ENCODE measurements around the gene GFER.
"Not testable (repeated sequence)": the region's sequence is repeated elsewhere in the genome, so short reads cannot be mapped to it uniquely, and the experiment has no call there.

The GFER gene

DNA sequence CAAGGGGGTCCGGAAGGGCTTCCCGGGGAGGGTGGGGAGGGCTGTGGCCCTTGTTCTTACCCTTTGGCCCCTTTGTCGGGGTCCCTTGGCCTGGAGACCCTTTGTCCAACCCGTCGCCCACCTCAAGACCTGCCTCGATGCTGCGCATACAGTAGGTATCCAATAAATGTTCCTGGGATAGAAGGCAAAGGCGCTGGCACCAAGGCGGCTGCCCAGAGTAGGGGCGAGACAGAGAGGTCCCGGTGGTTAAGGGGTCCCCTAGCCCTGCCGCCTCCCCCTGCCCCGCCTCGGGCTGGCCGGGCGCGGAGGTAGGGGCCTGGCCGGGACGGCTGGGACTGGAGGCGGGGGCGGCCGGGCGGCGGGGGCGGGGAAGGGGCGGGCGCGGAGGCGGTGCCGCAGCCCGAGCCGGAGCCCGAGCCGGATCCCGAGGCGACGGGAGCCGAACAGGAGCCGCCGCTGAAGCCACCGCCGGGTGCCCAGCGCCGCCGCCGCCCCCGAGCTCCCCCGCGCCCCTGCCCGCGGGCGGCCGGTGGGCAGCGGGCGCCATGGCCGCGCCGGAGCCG, 42.5 kb downstream of the GFER start, which contains the start of gene NHERF2:
Gene NHERF2 (plus strand): TSS at position 442 of the 563 bp plus-strand sequence. CDS start 104 bp downstream, at position 546.
- DNase-seq (ENCODE audit: low read depth in 2 of 2), result no peak

DNA sequence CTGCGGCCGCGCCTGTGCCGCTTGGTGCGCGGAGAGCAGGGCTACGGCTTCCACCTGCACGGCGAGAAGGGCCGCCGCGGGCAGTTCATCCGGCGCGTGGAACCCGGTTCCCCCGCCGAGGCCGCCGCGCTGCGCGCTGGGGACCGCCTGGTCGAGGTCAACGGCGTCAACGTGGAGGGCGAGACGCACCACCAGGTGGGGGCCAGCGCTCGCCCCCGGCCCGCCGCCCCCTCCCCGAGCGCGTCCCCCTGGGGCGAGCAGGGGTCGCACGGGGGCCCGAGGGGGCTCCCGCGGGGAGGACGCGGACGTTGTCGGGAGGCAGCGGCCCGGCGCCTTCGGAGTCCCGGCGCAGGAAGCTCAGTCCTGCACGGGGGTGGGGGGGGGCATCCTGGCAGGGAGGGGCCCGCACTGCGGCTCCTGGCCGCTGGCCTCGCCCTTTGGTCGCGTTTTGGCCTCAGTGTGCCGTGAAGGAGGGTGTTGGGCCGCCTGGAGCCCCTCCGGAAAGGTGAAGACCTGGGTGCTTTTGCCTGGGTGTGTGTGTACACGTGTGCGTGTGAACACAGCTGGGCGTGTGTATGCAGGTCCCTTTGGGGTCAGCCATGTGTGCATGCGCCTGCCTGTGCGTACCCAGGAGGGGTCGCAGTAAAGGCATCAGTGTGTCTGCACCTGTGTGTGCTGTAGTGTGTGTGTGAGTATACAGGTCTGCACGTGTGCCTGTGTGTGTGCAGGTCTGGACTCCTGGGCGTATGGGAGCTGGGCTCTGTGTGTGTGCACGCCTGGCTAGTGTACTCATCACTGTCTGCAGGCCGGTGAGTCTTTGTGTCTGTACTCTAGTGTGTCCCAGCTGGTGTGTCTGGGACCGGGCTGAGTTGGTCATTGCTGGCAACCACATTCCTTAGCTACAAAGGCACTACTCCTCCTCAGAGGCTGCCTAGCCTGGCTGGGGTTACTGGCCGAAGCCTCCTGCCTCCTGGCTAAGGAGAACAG, 43.3 kb downstream of the GFER start:
- no peak for DNase-seq (ENCODE audit: low read depth in 2 of 2)

GRCh38 chr16:2028146-2028545, 44.2 kb downstream of the GFER start:
- DNase-seq (ENCODE audit: low read depth in 2 of 2), result no peak

DNA sequence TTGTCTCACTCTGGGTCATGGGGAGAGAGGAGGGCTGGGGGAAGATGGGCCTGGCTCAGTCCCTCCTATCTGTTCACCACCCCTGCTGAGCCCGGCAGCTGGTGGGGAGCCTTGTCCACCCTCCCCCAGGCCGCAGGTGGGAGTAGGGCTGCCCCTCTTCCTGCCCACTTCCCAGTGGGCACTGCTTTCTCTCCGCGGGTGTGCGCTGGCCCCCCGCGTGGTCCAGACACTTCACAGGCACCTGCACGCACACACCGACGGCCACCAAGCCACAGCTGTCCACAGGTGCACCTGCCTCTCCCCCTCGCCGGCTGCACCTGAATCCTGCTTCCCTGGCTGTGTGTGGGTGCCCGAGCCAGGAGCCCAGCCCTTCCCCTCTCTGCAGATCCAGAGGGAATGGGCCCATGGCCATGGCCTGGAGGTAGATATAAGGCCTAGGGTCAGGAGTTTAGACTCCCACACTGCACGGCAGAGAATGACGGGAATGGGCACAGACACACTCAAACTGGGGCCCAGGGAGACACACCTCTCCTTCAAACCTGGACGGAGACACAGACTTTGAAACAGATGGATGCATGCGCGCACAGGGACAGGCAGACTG, 44.7 kb downstream of the GFER start:
- DNase-seq (ENCODE audit: low read depth in 2 of 2), result no peak

DNA sequence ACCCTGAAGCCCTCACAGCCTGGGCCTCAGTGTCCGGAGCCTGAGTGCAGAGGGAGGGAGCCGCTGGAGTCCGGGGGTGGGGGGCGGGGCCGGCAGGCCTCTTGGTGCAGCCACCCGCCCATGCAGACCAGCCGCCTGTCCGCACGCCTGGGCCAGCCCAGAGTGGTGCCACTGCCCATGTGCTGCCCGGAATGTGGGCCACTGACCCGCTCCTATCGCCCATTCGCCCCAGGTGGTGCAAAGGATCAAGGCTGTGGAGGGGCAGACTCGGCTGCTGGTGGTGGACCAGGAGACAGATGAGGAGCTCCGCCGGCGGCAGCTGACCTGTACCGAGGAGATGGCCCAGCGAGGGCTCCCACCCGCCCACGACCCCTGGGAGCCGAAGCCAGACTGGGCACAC, 45.4 kb downstream of the GFER start:
- no peak for DNase-seq (ENCODE audit: low read depth in 2 of 2)

GRCh38 chr16:2030036-2030435, 46.0 kb downstream of the GFER start:
- DNase-seq (ENCODE audit: low read depth in 2 of 2), result no peak

DNA sequence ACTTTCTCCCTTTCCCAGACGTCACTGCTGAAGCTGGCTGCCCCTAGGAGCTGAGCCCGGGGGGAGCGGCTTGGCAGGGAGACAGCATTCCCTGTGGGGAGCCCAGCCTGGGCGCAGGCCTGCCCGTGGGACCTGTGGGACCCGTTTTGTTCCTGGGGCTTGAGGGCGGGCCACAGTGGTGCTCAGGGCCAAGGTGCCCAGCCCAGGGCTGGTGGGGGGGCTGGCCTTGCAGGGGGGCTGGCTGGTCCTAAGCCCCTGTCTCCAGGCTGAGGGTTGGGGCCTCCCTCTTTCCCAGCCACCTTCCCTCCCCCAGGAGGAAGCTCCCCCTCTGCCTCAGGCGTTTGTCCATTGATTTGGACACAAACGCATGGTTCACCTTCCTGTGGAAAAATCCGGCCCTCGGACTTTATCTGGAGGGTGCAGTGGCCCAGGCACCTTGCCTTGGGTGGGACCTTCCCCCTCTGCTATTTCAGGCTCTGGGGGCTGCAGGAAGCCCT, 47.1 kb downstream of the GFER start:
- DNase-seq (ENCODE audit: low read depth in 2 of 2), result no peak

GRCh38 chr16:2032285-2033056, 48.5 kb downstream of the GFER start:
- DNase-seq (ENCODE audit: low read depth in 2 of 2), result no peak

DNA sequence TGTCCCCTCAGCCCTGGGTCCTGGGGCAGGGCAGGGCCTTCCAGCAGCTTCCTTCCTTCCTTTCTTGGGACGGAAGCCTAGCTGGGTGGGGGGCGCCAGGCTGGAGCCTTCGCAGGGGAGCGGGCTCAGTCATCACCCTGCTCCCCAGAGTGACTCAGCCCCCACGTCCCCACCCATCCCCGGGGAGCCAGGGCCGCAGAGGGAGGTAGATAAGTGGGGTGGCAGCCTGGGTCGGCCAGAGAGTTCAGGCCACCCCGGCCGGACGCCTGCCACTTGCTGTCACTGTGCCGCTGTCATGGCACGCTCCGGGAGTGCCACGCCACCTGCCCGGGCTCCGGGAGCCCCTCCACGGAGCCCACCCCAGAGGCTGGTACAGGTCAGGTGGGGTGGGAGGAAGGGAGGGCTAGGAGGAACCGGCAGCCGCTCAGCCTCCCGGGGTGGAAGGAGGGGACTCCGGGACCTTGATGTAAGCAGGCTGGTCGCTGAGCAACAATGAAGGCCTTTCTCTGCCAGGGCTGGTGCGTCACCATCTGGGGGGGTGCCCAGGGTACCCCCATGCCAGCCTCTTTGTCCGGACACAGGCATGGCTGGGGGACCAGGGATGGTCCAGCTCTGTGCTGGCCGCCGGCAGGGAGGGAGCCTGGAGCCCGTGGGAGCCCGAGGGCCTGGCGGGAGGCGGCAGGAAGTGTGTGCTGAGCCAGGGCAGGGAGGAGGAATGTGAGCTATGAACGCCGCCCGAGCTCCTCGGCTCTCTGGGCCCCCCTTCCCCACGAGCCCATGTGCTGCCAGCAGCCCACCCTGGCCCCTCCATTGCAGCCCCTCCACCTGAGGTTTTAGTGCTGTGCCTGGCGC, 49.3 kb downstream of the GFER start:
- DNase-seq (ENCODE audit: low read depth in 2 of 2), result no peak

GRCh38 chr16:2033909-2034695, 50.1 kb downstream of the GFER start:
- not testable (repeated sequence) for DNase-seq (ENCODE audit: low read depth in 2 of 2)

GRCh38 chr16:2034696-2035430, 50.9 kb downstream of the GFER start:
- DNase-seq (ENCODE audit: low read depth in 2 of 2), result no peak

DNA sequence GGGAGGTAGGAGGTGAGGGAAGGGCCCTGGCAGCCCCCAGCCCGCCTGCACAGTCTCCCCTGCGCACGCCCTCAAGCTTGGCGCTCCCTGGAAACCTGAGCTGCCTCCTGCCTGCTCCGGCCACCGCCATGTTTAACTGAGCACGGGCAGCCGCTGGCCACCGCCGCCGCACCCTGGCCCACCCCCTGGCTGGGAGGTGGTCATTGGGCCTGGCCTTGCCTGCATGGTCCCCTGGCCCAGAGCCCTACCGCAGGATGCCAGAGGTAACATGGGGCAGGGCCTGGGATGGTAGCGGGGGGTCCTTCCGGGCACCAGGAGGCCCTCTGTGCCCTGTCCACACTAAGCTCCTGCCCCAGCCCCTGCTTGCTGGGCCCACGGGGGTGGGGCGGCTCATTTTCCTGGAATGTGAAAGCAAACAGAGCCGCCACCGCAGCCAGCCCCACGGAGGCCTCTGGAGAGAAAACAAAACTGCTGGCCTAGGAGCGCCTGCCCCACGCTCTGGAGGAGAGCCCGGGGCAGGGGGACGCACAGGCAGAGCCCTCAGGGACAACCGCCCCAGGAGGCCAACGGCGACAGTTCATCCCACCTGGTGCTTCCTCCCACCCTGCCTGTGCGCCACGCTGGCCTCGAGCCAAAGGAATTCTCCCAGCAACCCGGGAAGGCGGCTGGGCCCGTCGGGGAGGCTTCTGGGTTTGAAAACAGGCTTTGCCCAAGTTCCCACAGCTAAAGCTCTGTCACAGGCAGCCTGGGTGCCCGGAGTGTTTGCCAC, 51.6 kb downstream of the GFER start:
- no peak for DNase-seq (ENCODE audit: low read depth in 2 of 2)

DNA sequence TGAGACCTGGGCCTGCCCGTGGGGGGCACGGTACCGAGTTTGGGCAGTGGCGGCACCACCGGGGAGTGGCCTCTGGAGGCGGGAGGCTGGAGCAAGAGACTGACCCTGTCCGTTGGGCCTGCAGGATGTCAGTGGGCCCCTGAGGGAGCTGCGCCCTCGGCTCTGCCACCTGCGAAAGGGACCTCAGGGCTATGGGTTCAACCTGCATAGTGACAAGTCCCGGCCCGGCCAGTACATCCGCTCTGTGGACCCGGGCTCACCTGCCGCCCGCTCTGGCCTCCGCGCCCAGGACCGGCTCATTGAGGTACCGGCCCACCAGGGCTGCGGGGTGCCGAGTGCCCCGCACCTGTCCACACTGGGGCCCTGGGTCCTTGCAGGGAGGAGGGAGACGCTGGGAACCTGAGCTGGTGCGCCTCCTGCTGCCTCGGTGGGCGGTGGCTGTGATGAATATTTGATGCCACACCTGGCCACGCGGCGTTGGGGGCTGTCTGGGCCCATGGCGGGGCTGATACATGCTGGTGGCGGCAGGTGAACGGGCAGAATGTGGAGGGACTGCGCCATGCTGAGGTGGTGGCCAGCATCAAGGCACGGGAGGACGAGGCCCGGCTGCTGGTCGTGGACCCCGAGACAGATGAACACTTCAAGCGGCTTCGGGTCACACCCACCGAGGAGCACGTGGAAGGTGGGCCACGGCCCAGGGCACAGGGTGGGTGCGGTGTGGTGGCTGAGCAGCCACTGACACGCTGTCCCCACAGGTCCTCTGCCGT, 52.4 kb downstream of the GFER start:
- DNase-seq (ENCODE audit: low read depth in 2 of 2), result no peak

GRCh38 chr16:2037115-2037514, 53.1 kb downstream of the GFER start:
- no peak for DNase-seq (ENCODE audit: low read depth in 2 of 2)
